GM12878 (cell line): ENCODE measurements around the gene TRIP11.

ENCODE experiments used
- BHLHE40 ChIP-seq, 2 experiments: fragments of 450-650 bp in 1 of 2; IDR thresholded peaks; 2 replicates each; pipeline ENCODE4 v1.6.1; 2011 to 2017; ENCODE audit warnings: low read depth in 2 of 2, borderline replicate concordance in 1 of 2, improper control_type of control experiment in 1 of 2, low read length in 1 of 2, mild to moderate bottlenecking in 1 of 2
- CBX5 ChIP-seq: sonication (generic); IDR thresholded peaks from 2 replicates; pipeline ENCODE4 v1.6.1; 2016; ENCODE audit warnings: low read depth, moderate library complexity, mild to moderate bottlenecking, inconsistent platforms
- EGR1 ChIP-seq, 2 experiments: IDR thresholded peaks; 1 replicate in 1 of 2; 2 replicates in 1 of 2; pipeline ENCODE4 v1.6.1; 2011 to 2012; ENCODE audit warnings: low read depth in 2 of 2, low read length in 2 of 2, borderline replicate concordance in 1 of 2, mild to moderate bottlenecking in 1 of 2, moderate library complexity in 1 of 2
- EP300 ChIP-seq, 2 experiments: fragments of 150-350 bp in 1 of 2; IDR thresholded peaks; 2 replicates each; pipeline ENCODE4 v1.6.1; 2011 to 2012; ENCODE audit warnings: low read depth in 2 of 2, low read length in 2 of 2, borderline replicate concordance in 1 of 2, improper control_type of control experiment in 1 of 2, inconsistent platforms in 1 of 2; ENCODE audit not compliant: control insufficient read depth in 1 of 2
- NBN ChIP-seq: fragments of 450-650 bp; IDR thresholded peaks from 2 replicates; pipeline ENCODE4 v1.6.1; 2016
- POLR2A ChIP-seq: IDR thresholded peaks from 2 replicates; pipeline ENCODE4 v1.6.1; 2011; ENCODE audit warnings: low read depth, mild to moderate bottlenecking, low read length
- POLR2AphosphoS5 ChIP-seq: IDR thresholded peaks from 2 replicates; pipeline ENCODE4 v1.6.1; 2011; ENCODE audit warnings: mild to moderate bottlenecking, low read length, inconsistent platforms
- RFX5 ChIP-seq: IDR thresholded peaks from 2 replicates; pipeline ENCODE4 v1.6.1; 2011; ENCODE audit warnings: low read depth, low read length, improper control_type of control experiment
- SRF ChIP-seq, 2 experiments: IDR thresholded peaks; 2 replicates each; pipeline ENCODE4 v1.6.1; 2011; ENCODE audit warnings: low read depth in 2 of 2, low read length in 2 of 2, mild to moderate bottlenecking in 1 of 2, moderate library complexity in 1 of 2
- TAF1 ChIP-seq: IDR thresholded peaks from 2 replicates; pipeline ENCODE4 v1.6.1; 2011; ENCODE audit warnings: mild to moderate bottlenecking, low read depth, low read length, borderline replicate concordance
- TARDBP ChIP-seq: IDR thresholded peaks from 2 replicates; pipeline ENCODE4 v1.6.1; 2016; ENCODE audit warnings: borderline replicate concordance
- ZNF217 ChIP-seq: fragments of 450-650 bp; IDR thresholded peaks from 2 replicates; pipeline ENCODE4 v1.6.1; 2017; ENCODE audit warnings: antibody characterized with exemption, mild to moderate bottlenecking
- TF ChIP-seq, protein P1 (sequence below), 3 experiments: IDR thresholded peaks in 2 of 3; conservative IDR thresholded peaks in 1 of 3; 2 replicates each; pipeline ENCODE4 v1.5.1; 2011; ENCODE audit warnings: low read depth in 3 of 3, low read length in 3 of 3, mild to moderate bottlenecking in 3 of 3, control low read depth in 2 of 3, moderate library complexity in 2 of 3, inconsistent platforms in 1 of 3, mixed read lengths in 1 of 3; ENCODE audit not compliant: control insufficient read depth in 2 of 3, insufficient read depth in 1 of 3; ENCODE audit errors: extremely low read depth in 1 of 3

- TF ChIP-seq EGR1 (IDR thresholded peaks at IDR 0.05; ENCODE audit: borderline replicate concordance in 1 of 2, low read depth in 2 of 2, low read length in 2 of 2) (no peak), TARDBP (no peak), EP300 (IDR thresholded peaks at IDR 0.05; ENCODE audit: borderline replicate concordance in 1 of 2, control insufficient read depth in 1 of 2, low read depth in 2 of 2, low read length in 2 of 2) (no peak), BHLHE40 (IDR thresholded peaks at IDR 0.05; ENCODE audit: borderline replicate concordance in 1 of 2, low read depth in 2 of 2, low read length in 1 of 2) (no peak), RFX5 (no peak), NBN (no peak), POLR2A (no peak), POLR2AphosphoS5 (no peak), CBX5 (no peak), ZNF217 (no peak), TAF1 (no peak), SRF (IDR thresholded peaks at IDR 0.05; ENCODE audit: low read depth in 2 of 2, low read length in 2 of 2) (no peak)
- TF ChIP-seq, protein P1, sequence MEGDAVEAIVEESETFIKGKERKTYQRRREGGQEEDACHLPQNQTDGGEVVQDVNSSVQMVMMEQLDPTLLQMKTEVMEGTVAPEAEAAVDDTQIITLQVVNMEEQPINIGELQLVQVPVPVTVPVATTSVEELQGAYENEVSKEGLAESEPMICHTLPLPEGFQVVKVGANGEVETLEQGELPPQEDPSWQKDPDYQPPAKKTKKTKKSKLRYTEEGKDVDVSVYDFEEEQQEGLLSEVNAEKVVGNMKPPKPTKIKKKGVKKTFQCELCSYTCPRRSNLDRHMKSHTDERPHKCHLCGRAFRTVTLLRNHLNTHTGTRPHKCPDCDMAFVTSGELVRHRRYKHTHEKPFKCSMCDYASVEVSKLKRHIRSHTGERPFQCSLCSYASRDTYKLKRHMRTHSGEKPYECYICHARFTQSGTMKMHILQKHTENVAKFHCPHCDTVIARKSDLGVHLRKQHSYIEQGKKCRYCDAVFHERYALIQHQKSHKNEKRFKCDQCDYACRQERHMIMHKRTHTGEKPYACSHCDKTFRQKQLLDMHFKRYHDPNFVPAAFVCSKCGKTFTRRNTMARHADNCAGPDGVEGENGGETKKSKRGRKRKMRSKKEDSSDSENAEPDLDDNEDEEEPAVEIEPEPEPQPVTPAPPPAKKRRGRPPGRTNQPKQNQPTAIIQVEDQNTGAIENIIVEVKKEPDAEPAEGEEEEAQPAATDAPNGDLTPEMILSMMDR (IDR thresholded peaks at IDR 0.05 in 2 of 3, conservative IDR thresholded peaks at IDR 0.05 in 1 of 3; ENCODE audit: control insufficient read depth in 2 of 3, extremely low read depth in 1 of 3, insufficient read depth in 1 of 3, low read depth in 3 of 3, low read length in 3 of 3) = no peak
These were observed 86.5 kb downstream of the TRIP11 start for GRCh38 chr14:91953170-91953985.
